ENCODE results near the gene AIPL1.

DNA sequence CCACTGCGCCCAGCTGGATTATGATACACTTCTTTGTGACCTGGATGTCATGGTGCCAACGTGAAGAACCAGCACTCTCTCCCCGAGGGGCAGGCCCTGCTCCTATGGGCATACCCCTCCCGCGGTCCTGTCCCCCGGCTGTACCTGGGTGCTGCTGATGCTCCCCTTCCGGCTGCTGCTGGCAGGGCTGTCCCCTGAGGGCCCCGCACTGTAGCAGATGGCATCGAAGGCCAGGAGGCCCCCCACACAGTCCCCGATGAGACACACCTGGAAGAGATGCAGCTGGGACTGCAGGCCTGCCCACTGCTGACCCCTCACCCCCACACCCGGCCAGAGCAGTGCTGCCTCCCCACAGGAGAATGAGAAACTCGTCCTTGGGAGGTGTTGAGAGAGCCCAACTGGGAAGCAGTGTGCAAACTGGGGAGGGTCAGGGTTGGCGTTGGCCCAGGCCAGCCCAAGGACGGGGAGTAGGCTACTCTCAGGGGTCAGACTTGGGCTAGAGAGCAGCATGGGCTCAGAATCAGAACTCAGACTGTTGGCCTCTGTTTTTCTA, 43.0 kb upstream of the AIPL1 start:
- TF ChIP-seq POLR2AphosphoS5 (IDR thresholded peaks at IDR 0.05; ENCODE audit: low read depth, low read length) (no peak), TAF1 (IDR thresholded peaks at IDR 0.05; ENCODE audit: borderline replicate concordance, insufficient read depth, low read length) (no peak)
